ENCODE measurements around the gene RABGGTB. TPM values are rescaled to one million over a fixed set of nuclear protein-coding genes. Genes with fewer than 3 reads are reported as not detected.
"Not testable (repeated sequence)": the region's sequence is repeated elsewhere in the genome, so short reads cannot be mapped to it uniquely, and the experiment has no call there.

Gene RABGGTB
- total RNA-seq, 1 experiment from 2014 or later: 144 TPM

DNA sequence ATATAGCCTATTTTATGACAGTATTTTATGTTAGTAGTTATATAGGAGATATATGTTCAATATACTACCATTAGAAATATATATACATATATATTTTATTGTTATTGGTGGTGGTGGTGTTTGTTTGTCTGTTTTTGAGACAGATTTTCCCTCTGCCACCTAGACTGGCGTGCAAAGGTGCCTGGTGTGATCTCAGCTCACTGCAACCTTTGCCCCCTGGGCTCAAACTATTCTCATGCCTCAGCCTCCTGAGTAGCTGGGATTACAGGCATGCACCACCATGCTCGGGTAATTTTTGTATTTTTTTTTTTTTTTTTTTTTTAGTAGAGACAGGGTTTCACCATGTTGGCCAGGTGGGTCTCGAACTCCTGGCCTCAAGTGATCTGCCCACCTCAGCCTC lies 24.1 kb downstream of the RABGGTB start:
- not testable (repeated sequence) for H3K9me3 ChIP-seq (replicated peaks); H3K27ac ChIP-seq; H3K4me3 ChIP-seq; H3K27me3 ChIP-seq (replicated peaks); H3K36me3 ChIP-seq; H3K4me1 ChIP-seq (replicated peaks); DNase-seq (ENCODE audit: low read depth in 1 of 2, low spot score in 2 of 2)

DNA sequence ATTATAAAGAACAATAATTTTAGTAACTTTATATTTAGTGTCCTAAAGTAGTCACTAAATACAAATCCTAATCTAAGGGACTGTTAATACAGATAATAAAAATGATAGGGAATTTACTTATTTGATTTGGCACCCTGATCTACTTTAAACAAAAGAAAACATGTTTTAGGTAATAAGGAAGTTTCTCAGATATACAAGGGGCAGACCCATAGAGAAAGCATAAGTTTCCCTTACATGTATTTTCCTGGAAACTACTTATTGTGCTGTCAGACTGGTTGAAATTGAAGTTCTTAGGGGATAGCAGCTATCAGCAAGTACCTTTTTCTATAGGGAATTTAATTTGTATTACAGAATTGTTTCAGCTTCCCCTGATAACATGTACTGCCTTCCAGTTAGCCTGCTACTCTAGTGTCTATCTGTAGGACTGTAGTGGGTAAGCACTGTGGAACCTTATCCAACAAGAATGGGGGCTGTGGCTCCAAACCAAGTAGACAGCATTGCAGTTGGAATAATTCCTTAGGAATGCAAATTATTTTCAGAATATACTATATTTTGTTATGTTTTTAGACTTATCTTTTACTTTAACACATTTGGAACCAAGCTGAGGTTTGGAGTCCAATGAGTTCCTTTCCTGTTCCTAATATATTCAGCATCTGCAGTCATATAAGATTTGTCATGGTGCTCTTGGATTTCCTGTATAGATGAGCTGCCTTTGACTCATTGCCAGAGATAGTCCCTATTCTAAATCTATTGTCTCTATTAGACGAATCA lies 25.3 kb downstream of the RABGGTB start:
- no peak for DNase-seq (ENCODE audit: low read depth in 1 of 2, low spot score in 2 of 2)
- Histone ChIP-seq H3K36me3 (no peaks in the 10 kb centered on the region), H3K27me3 (replicated peaks) (no peaks in the 10 kb centered on the region), H3K4me3 (no peak overlapping the region), H3K4me1 (replicated peaks) (no peaks in the 10 kb centered on the region), H3K9me3 (replicated peaks) (no peaks in the 10 kb centered on the region), H3K27ac (no peak overlapping the region)

DNA sequence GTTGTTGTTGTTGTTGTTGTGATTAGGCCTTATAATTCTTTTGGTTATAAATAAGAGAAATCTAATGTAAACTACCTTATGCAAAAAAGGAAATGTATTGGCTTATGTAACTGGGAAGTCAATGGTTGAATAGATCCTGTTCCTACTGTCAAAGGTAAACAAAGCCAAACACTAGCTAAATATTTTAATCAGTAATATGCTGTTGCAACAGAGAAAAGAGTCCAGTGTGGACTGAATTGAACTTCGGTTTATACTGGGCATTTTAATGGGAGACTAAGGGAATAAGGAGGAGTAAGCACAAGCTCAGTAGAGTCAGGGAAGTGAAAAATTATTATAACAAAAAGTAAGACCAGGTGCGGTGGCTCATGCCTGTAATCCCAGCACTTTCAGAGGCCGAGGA lies 26.0 kb downstream of the RABGGTB start:
- no peak overlapping the region for H3K4me3 ChIP-seq
- DNase-seq (ENCODE audit: low read depth in 1 of 2, low spot score in 2 of 2): no peak
- no peak overlapping the region for H3K27ac ChIP-seq
- no peaks in the 10 kb centered on the region for H3K27me3 ChIP-seq (replicated peaks)
- no peaks in the 10 kb centered on the region for H3K4me1 ChIP-seq (replicated peaks)
- no peaks in the 10 kb centered on the region for H3K36me3 ChIP-seq
- no peaks in the 10 kb centered on the region for H3K9me3 ChIP-seq (replicated peaks)

DNA sequence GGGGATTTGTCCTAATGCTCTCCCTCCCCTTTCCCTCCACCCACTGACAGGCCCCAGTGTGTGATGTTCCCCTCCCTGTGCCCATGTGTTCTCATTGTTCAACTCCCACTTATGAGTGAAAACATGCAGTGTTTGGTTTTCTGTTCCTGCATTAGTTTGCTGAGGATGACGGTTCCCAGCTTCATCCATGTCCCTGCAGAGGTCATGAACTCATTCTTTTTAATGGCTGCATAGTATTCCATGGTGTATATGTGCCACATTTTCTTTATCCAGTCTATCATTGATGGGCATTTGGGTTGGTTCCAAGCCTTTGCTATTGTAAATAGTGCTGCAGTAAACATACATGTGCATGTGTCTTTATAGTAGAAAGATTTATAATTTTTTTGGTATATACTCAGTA lies 37.5 kb downstream of the RABGGTB start:
- not testable (repeated sequence) for H3K36me3 ChIP-seq; H3K4me1 ChIP-seq (replicated peaks); H3K27ac ChIP-seq

DNA sequence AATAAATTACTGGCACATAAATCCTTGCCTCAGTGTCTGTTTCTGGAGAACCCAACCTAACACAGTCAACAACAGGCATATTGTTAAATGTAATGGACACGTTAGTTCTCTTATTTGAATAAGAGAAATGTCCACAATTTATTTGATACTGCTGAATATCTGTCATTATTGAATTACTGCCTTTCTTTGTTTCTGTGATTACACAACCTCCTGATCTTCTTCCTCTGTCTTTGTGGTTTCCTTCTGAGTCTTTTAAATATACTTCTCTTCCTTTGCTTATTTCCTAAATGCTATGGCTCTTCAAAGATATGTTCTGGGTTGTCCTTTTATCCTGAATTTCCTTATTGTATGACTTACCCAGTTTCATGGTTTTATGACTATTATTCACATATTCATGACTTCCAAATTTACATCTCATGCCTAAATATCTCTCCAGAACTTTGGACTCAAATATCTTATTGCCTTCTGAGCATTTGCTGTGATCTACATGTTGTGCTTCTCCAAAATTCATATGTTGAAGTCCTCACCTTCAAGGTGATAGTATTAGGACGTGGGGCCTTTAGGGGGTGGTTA lies 50.6 kb downstream of the RABGGTB start:
- no peaks in the 10 kb centered on the region for H3K9me3 ChIP-seq (replicated peaks)
- H3K27me3 ChIP-seq (replicated peaks): no peaks in the 10 kb centered on the region
- H3K27ac ChIP-seq: no peak overlapping the region
- H3K36me3 ChIP-seq: no peaks in the 10 kb centered on the region
- no peaks in the 10 kb centered on the region for H3K4me1 ChIP-seq (replicated peaks)
- DNase-seq (ENCODE audit: low read depth in 1 of 2, low spot score in 2 of 2): no peak
- no peak overlapping the region for H3K4me3 ChIP-seq

More for the DNA sequence above, 37.5 kb downstream of the RABGGTB start:
- not testable (repeated sequence) for H3K9me3 ChIP-seq (replicated peaks); H3K4me3 ChIP-seq; DNase-seq (ENCODE audit: low read depth in 1 of 2, low spot score in 2 of 2); H3K27me3 ChIP-seq (replicated peaks)

DNA sequence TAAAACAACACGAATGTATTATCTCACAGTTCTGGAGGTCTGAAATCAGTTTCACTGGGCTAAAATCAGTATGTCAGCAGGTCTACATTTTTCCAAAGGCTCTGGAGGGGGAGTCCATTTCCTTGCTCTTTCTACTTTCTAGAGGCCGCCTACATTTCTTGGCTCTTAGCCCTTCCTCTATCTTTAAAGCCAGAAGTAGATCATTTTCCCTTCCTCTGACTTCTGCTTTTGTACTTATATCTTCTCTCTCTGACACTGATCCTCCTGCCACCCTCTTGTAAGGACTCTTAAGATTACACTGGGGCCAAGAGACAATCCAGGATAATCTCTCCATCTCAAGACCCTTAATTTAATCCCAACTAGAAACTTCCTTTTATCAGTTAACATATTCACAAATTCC lies 52.0 kb downstream of the RABGGTB start:
- DNase-seq (ENCODE audit: low read depth in 1 of 2, low spot score in 2 of 2): no peak
- no peaks in the 10 kb centered on the region for H3K9me3 ChIP-seq (replicated peaks)
- no peak overlapping the region for H3K4me3 ChIP-seq
- H3K36me3 ChIP-seq: no peaks in the 10 kb centered on the region
- no peak overlapping the region for H3K27ac ChIP-seq
- no peaks in the 10 kb centered on the region for H3K4me1 ChIP-seq (replicated peaks)
- no peaks in the 10 kb centered on the region for H3K27me3 ChIP-seq (replicated peaks)

DNA sequence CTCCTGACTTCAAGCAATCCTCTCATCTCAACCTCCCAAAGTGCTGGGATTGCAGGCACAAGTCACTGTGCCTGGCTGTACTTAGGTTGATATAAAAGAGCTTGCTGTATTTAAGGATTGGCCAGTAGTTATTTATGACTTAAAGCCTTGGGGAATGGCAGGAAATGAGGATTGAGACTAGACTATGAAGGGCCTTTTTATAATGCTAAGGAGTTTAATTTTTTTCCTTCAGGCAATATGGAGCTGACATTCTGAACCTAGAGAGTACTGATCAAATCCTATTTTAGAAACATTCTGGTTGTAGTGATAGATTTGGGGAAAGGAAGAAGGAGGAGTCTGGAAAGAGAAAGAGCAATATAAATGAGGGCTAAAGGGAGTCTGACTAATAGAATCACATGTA lies 55.4 kb downstream of the RABGGTB start:
- DNase-seq (ENCODE audit: low read depth in 1 of 2, low spot score in 2 of 2): no peak

More for the DNA sequence above, 55.4 kb downstream of the RABGGTB start:
- Histone ChIP-seq H3K27ac (no peak overlapping the region), H3K36me3 (no peaks in the 10 kb centered on the region), H3K4me3 (no peak overlapping the region), H3K9me3 (replicated peaks) (no peaks in the 10 kb centered on the region), H3K4me1 (replicated peaks) (no peaks in the 10 kb centered on the region), H3K27me3 (replicated peaks) (no peaks in the 10 kb centered on the region)

Other genes with a start within 250 kb of the RABGGTB start
- 0.05 TPM in 1 of 2 replicates, not detected in the other for gene SLC44A5, start 175.1 kb upstream of the RABGGTB start, total RNA-seq (2014; rRNA removed; shearing (Covaris generic))
- 52.0 and 76.4 TPM in 2 replicates for gene ACADM, start 61.5 kb upstream of the RABGGTB start, total RNA-seq (2014; rRNA removed; shearing (Covaris generic))
- 0.13 TPM in 1 of 2 replicates, not detected in the other for gene MSH4, start 10.6 kb downstream of the RABGGTB start, total RNA-seq (2014; rRNA removed; shearing (Covaris generic))
- gene ASB17, start 146.1 kb downstream of the RABGGTB start, total RNA-seq (2014; rRNA removed; shearing (Covaris generic)): not detected in 2 replicates

Measured in SJSA1 (cell line).